NCI-H748 (cell line): ENCODE measurements around the gene GPR15LG.

Experiments
- DNase-seq: peaks from one replicate; lab custom pipeline; 2025; ENCODE audit not compliant: unreplicated experiment; lab: John Stamatoyannopoulos, UW

Gene GPR15LG

DNA sequence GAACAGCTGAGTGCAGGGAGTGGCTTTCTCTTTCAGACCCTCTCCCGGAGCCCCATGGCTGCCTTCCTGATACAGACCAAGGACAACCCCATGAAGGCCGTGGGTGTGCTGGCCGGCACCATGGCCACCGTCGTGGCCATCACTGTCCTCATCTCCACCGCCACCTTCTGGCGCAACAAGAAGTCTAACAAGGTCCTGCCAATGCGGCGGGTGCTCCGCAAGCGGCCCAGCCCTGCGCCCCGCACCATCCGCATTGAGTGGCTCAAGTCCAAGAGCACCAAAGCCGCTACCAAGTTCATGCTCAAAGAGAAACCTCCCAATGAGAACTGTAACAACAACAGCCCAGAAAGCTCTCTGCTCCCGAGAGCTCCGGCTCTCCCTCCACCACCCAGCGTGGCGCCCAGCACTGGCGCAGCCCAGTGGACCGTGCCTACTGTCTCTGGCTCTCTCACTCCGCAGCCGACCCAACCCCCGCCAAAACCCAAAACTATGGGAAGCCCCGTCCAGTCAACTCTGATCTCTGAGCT lies 40.5 kb downstream of the GPR15LG start:
- no peak for DNase-seq

DNA sequence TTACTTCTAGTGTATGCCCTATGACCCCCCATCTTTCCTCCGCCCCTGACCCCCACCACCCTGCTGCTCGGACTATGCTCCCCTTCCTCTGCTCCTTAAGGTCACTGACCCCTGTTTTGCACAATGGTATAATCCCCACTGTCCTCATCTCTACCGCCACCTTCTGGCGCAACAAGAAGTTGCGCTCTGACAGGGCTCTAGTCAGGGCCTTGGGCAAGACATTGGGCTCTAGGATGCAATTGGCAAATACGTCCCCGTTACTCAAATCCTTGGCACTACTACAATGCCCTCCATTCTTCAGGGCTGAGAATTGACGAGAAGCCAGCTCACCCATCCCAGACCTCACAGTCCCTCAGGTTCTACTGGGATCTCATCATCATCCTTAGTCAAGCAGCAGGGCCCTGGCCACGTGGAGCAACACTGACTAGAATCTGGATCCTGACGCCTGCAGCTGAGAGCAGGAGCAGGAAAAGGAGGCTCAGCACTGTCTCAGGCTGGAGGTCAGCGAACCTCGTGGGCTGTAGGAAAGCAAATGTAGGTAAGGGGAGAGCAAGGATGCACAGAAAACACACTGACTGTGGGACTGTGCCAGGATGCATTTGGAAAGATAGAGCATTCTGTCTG lies 41.1 kb downstream of the GPR15LG start:
- DNase-seq, result no peak

DNA sequence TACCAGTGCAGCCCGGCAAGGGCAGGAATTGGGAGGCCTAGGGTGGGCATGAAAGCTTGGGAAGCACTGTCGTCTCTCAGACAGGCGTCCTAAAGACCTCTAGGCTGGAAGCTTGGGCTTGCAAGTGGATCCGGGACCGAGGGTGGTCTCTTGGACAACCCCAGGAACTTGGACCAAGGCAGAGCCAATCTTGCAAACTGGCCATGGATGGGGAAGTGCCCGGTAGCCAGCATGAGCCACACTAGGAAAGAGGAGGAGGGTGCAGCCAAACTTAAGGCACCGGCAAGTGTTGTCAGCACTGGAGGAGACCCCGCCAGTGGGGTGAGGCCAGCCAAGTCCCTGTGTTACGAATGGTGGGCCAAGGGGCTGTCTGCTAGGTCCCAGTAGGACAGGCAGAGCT lies 43.2 kb downstream of the GPR15LG start:
- no peak for DNase-seq

- no peak for DNase-seq
These were observed 44.1 kb downstream of the GPR15LG start for GRCh38 chr10:84217746-84218145.

- no peak for DNase-seq
These were observed 48.3 kb downstream of the GPR15LG start for GRCh38 chr10:84221916-84222315.

DNA sequence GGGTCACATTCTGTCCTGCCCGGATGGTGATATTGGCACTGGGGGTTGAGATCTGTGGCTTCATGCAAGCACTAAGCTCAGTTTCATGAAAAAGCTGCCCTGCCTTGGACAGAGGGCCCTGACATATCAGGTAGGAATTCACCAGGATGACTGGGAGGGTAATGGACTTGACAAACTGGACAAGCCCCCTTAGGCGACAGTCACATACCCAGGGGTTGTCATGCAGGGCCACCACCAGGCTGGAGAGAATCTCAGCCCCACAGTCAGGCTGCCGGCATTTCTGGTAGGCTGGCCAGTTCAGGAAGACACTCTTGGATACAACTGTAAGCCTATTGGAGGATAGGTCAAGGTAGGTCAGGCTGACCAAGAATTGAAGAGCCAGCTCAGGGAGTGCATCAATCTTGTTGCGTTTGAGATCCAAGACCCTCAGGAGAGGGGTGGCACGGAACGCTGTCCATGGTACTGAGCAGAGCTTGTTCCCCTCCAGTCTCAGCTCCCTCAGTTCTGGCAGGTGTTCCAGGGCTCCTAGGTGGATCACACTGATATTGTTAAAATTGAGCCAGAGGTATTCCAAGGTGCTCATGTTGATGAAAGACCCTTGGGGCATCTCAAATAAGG lies 50.9 kb downstream of the GPR15LG start:
- no peak for DNase-seq

GRCh38 chr10:84225427-84226173 lies 52.0 kb downstream of the GPR15LG start, which contains the start of gene LRIT2:
Gene LRIT2, minus strand, starts transcription at chr10:84225544. Its CDS starts 24 bp downstream, at chr10:84225520.
- DNase-seq, result no peak

DNA sequence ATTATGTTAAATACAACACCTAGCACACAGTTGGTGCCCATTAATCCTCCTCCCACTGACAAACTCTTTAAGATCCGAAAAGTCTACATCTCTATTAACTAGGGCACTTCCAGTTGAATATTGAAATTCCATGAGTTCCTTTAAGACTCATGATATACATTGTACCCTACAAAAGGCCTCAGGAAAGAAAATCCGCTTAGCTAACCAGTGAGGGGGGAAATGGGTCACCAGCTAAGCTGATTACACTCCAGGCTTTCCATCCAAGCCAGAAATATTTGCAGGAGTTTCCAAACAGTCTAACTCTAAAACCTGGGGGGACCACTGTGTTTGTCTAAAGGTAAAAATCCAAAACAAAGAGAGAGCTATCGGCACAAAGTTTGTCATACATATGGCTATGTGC lies 53.0 kb downstream of the GPR15LG start:
- no peak for DNase-seq

GRCh38 chr10:84227810-84228209 lies 54.2 kb downstream of the GPR15LG start:
- DNase-seq, result no peak

DNA sequence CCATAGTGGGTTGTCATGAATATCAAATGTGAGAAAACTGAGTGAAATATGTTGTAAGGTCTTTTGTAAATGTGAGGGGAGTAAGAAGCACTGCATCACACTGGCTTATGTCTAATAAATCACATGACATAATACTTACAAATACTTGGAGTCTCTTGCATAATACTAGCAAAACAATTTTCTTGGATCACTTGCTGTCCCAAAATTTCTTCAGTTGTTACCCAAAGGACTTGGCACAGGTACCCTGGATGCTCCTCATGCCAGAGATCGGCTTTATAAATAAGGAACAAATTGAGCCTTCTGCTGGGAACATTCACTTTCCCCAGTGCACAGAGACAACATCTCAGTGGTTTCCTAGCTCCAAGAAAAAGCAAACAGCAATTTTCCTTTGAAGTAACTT lies 56.8 kb downstream of the GPR15LG start:
- no peak for DNase-seq

GRCh38 chr10:84232376-84232775 lies 58.8 kb downstream of the GPR15LG start:
- DNase-seq, result no peak

DNA sequence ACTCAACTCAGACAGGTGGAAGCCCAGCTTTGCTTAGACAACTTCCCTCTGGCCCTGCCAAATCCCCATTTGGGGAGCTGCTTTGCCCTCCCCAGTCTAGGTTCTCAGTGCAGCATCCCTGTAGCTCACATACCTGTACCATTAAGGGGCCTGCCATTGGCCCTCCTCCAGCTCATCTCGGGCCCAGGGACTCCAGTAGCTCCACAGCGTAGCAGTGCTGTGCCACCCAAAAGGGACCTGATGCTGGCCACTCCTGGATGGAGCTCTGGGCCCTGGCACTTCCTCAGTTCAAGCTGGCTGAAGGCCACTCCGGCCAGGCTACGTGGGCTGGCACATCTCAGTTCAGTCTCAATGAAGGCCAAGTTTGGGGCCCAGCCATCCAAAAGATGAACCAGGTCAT lies 60.3 kb downstream of the GPR15LG start:
- DNase-seq, result no peak

GRCh38 chr10:84234479-84234878 lies 60.9 kb downstream of the GPR15LG start:
- DNase-seq, result no peak
